HT1080 (cell line): ENCODE data around the gene VEZF1. TPM values are rescaled to one million over a fixed set of nuclear protein-coding genes. Genes with fewer than 3 reads are reported as not detected.
A peak's percentile ranks its signal among the peaks of the same experiment; 100 is the strongest.
"Not testable (repeated sequence)": the region's sequence is repeated elsewhere in the genome, so short reads cannot be mapped to it uniquely, and the experiment has no call there.

Experiments
- DNase-seq: peaks from one replicate; pipeline ENCODE4 v3.0.0-alpha.2; 2015; ENCODE audit warnings: low read depth
- total RNA-seq: library from RNA; depleted of rRNA; stranded (reverse); fragments of >200 nt; shearing (Covaris generic); gene quantifications from 2 replicates; pipeline ENCODE4 v1.2.3, GENCODE V29; 2014

VEZF1 gene
- total RNA-seq, 1 experiment from 2014 or later: 37.2 TPM

DNA sequence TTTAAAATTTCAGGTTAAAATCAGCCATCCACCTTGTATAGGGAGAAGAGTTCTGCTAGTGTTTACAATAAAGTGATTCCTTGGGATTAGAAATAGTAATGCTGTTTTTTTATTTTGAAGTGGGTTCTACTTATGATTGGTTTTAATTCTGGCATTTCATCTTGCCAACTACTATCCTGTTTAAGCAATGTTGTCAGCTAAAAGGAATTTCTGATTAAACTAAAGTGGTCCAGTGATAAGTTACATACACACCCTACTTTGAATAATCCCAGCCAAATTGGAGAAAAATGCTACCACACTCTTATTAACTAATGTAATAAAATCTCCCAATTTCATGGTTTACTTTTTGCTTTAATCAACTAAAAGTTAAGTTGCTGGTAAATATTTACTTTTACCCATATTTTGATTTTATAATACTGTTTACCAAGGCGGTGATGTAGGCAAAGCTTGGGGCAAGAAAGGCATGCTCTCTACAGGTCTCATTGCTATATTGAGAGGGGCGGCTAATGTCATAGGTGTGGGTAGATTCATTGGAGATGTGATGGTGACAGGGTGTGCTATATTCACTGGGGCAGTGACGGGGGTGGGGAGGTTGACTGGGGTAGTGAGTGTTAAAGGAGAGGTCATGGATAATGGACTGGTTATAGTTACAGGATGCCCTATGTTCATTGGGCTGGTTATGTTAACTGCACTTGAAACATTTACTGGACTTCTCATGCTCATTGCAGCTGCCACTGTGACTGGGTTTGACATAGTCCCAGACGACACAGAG is 13.8 kb downstream of the VEZF1 start:
- DNase-seq: not testable (repeated sequence)

- DNase-seq: no peak
Measured at GRCh38 chr17:57972151-57972550, 15.9 kb downstream of the VEZF1 start.

GRCh38 chr17:57971572-57971971 is 16.5 kb downstream of the VEZF1 start:
- DNase-seq: no peak

DNA sequence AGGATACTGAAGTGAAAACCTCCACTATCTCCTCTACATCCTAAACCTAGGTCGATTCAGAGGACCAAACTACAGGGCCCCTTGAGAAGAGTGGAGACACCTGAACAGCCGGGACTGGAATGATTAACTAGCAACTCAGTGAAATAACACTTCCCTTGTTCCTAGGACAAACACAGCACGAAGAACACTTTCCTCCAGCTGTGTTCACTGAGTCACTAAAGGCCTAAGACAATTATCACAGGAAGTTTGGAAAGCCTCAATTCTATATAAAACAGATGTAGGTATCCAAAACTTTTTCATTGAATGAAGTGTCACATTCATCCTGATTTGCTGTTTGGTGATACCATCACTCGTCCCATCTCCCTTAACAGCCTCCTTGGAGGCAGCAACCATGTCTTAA is 17.3 kb downstream of the VEZF1 start:
- peak; percentile 51 for DNase-seq

GRCh38 chr17:57968456-57968855 is 19.6 kb downstream of the VEZF1 start:
- DNase-seq: no peak

DNA sequence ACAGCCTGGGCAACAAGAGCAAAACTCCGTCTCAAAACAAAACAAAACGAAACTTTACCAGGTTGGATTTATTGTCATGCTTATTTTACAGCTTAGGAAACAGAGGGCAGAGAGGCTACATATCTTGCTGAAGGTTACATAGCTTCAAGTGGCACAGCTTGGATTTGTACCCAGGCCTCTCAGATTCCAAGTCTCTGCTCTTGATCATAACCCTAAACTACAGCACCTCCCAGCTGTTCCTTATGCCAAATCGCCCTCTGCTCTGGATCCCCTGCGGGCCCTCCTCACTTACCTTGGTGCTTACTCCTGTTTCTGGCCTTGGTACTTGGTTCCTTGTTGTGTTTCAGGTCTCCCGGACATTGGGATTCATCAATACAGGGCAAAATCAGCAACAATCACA is 21.2 kb downstream of the VEZF1 start:
- DNase-seq: no peak

DNA sequence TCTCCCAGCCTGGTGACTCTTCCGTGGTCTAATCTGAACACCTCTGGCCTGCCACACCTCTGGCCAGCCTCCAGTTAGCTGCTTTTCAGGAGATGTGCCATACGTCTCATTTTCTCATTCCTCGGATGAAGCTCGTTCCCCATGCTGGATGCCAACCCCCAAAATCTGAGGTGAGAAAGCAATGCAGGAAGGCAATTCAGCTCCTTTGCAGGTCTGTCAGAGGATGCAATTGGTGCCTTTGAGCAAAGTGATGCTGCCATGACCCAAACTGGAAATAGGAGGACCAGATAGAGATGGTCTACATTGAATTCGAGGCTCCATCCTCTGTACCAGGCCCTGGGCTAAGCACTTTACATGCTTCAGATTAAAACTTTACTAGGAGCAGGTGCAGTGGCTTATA is 21.8 kb downstream of the VEZF1 start:
- no peak for DNase-seq

- DNase-seq: no peak
Measured at GRCh38 chr17:57965521-57966160, 22.4 kb downstream of the VEZF1 start.

GRCh38 chr17:57963149-57963511 is 24.9 kb downstream of the VEZF1 start:
- no peak for DNase-seq

- no peak for DNase-seq
Measured at GRCh38 chr17:57962279-57963148, 25.5 kb downstream of the VEZF1 start.

GRCh38 chr17:57959929-57960328 is 28.1 kb downstream of the VEZF1 start:
- no peak for DNase-seq

DNA sequence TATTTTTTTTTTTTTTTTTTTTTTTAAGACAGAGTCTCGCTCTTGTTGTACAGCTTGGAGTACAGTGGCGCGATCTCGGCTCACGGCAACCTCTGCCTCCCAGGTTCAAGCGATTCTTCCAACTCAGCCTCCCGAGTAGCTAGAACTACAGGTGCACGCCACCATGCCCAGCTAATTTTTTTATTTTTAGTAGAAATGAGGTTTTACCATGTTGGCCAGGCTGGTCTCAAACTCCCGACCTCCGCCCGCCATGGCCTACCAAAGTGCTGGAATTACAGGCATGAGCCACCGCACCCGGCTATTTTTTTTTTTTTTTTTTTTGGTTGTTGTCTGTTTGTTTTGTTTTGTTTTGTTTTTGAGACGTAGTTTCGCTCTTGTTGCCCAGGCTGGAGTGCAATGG is 29.7 kb downstream of the VEZF1 start:
- not testable (repeated sequence) for DNase-seq

GRCh38 chr17:57957886-57958285 is 30.2 kb downstream of the VEZF1 start:
- DNase-seq: no peak

DNA sequence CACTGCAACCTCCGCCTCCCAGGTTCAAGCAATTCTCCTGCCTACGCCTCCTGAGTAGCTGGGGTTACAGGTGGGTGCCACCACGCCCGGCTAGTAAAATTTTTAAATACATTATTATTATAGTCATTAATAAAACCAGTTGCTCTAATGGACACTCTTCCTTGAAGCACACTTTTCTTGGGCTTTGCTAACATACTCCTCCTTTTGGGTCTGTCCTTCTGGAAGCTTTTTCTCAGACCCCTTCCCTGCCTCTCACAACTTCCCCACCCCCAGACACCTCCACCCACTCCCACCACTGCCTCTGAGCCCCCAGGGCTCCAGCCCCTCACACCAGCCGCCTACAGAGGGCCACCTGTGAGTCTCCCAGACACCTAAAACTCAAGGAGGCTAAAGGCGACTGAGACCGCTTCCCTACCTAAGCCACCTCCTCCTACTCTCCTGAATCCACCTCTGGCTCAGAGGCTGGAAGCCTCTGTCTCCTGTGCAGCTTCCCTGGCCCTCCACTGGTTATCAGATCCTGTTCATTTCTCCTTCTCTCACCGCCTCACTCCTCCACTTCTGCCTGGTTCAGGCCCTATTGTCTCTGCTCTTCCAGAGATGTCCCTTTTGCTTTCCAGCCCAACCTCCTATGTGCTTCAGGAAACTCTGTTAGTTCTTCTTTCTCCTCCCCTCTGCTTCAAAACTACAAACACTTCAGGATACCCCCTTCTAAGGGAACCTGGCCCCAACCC is 30.8 kb downstream of the VEZF1 start:
- DNase-seq: no peak

GRCh38 chr17:57956291-57957119 is 31.5 kb downstream of the VEZF1 start:
- DNase-seq: no peak

- peak; percentile 43 for DNase-seq
Measured at GRCh38 chr17:57955183-57955931, 32.7 kb downstream of the VEZF1 start, which contains the start of gene CUEDC1. CUEDC1 (minus strand) TSS chr17:57955412; CDS start chr17:57885564, 69,848 bp downstream.

- DNase-seq: peak; percentile 65
Measured at GRCh38 chr17:57954397-57955182, 33.5 kb downstream of the VEZF1 start.

- DNase-seq: no peak
Measured at GRCh38 chr17:57953705-57954396, 34.2 kb downstream of the VEZF1 start.
